H1 (cell line): ENCODE results near the gene NCK2.

Experiments
- BCL11A ChIP-seq, 2 experiments: IDR thresholded peaks; one replicate each; pipeline ENCODE4 v1.6.1; 2011; ENCODE audit warnings: low read depth in 2 of 2, low read length in 2 of 2, mild to moderate bottlenecking in 2 of 2
- EP300 ChIP-seq, 2 experiments: IDR thresholded peaks; 1 replicate in 1 of 2; 2 replicates in 1 of 2; pipeline ENCODE4 v1.6.1; 2011 to 2012; ENCODE audit warnings: low read depth in 2 of 2, low read length in 2 of 2, mild to moderate bottlenecking in 2 of 2, borderline replicate concordance in 1 of 2, inconsistent platforms in 1 of 2, moderate library complexity in 1 of 2
- RAD21 ChIP-seq, 2 experiments: IDR thresholded peaks in 1 of 2; conservative IDR thresholded peaks in 1 of 2; 2 replicates each; pipeline ENCODE4 v1.6.1; 2011; ENCODE audit warnings: low read depth in 2 of 2, low read length in 2 of 2, improper control_type of control experiment in 1 of 2, inconsistent platforms in 1 of 2, mild to moderate bottlenecking in 1 of 2, moderate library complexity in 1 of 2
- RFX5 ChIP-seq: IDR thresholded peaks from 2 replicates; pipeline ENCODE4 v1.6.1; 2011; ENCODE audit warnings: low read depth, low read length, improper control_type of control experiment, borderline replicate concordance
- RNF2 ChIP-seq: fragments of 200-900, 300-1000 bp; sonication (generic); IDR thresholded peaks from 2 replicates; pipeline ENCODE4 v1.7.1; 2016; ENCODE audit warnings: borderline replicate concordance, low read depth, mild to moderate bottlenecking, antibody characterized with exemption, low read length; ENCODE audit not compliant: poor library complexity, severe bottlenecking; ENCODE audit errors: missing control alignments
- TF ChIP-seq, protein P1 (sequence below), 3 experiments: IDR thresholded peaks; 1 replicate in 2 of 3; 2 replicates in 1 of 3; pipeline versions ENCODE4 v1.5.1 to v1.6.1; 2011; ENCODE audit warnings: low read length in 3 of 3, mild to moderate bottlenecking in 3 of 3, inconsistent platforms in 2 of 3, low read depth in 1 of 3, moderate library complexity in 1 of 3; ENCODE audit not compliant: insufficient read depth in 1 of 3; ENCODE audit errors: control extremely low read depth in 1 of 3
- TF ChIP-seq, protein P2 (sequence below): IDR thresholded peaks from 2 replicates; pipeline ENCODE4 v1.6.1; 2011; ENCODE audit warnings: low read length, improper control_type of control experiment

DNA sequence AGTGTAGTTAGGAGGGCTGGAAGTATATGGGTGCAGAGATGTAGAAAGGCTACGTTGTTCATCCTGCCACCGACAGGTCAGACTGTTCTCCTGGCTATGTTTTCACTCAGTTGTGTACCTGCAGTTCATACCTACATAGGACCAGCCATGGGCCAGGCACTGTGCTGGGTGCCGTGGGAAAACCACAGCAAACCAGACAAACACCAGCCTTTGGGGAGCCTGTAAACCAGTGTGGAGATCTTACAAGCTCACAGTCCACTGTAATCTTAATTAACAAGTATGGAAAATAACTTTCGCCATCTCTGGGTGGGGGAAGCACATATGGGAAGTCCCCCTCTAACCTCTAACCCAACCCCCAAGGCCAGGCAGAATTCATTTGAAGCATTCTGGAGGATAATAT, 12.7 kb downstream of the NCK2 start:
- TF ChIP-seq RFX5 (no peak), RNF2 (no peak), BCL11A (IDR thresholded peaks at IDR 0.05; ENCODE audit: low read depth in 2 of 2, low read length in 2 of 2) (no peak), EP300 (IDR thresholded peaks at IDR 0.05; ENCODE audit: borderline replicate concordance in 1 of 2, low read depth in 2 of 2, low read length in 2 of 2) (no peak), RAD21 (IDR thresholded peaks at IDR 0.05 in 1 of 2, conservative IDR thresholded peaks at IDR 0.05 in 1 of 2; ENCODE audit: low read depth in 2 of 2, low read length in 2 of 2) (no peak)
- TF ChIP-seq, protein P1, sequence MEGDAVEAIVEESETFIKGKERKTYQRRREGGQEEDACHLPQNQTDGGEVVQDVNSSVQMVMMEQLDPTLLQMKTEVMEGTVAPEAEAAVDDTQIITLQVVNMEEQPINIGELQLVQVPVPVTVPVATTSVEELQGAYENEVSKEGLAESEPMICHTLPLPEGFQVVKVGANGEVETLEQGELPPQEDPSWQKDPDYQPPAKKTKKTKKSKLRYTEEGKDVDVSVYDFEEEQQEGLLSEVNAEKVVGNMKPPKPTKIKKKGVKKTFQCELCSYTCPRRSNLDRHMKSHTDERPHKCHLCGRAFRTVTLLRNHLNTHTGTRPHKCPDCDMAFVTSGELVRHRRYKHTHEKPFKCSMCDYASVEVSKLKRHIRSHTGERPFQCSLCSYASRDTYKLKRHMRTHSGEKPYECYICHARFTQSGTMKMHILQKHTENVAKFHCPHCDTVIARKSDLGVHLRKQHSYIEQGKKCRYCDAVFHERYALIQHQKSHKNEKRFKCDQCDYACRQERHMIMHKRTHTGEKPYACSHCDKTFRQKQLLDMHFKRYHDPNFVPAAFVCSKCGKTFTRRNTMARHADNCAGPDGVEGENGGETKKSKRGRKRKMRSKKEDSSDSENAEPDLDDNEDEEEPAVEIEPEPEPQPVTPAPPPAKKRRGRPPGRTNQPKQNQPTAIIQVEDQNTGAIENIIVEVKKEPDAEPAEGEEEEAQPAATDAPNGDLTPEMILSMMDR (IDR thresholded peaks at IDR 0.05; ENCODE audit: control extremely low read depth in 1 of 3, insufficient read depth in 1 of 3, low read depth in 1 of 3, low read length in 3 of 3), result no peak
- TF ChIP-seq, protein P2, sequence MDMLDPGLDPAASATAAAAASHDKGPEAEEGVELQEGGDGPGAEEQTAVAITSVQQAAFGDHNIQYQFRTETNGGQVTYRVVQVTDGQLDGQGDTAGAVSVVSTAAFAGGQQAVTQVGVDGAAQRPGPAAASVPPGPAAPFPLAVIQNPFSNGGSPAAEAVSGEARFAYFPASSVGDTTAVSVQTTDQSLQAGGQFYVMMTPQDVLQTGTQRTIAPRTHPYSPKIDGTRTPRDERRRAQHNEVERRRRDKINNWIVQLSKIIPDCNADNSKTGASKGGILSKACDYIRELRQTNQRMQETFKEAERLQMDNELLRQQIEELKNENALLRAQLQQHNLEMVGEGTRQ, result no peak
